NB4 (cell line): Measurements from ENCODE around the gene MAP3K15.

Source experiments
- MYC ChIP-seq: IDR thresholded peaks from 2 replicates; pipeline ENCODE4 v1.6.1; 2011; ENCODE audit warnings: low read depth, low read length
- POLR2A ChIP-seq: IDR thresholded peaks from 2 replicates; pipeline ENCODE4 v1.6.1; 2011; ENCODE audit warnings: mild to moderate bottlenecking; ENCODE audit not compliant: insufficient read length; ENCODE audit errors: extremely low read depth
- TF ChIP-seq, protein P1 (sequence below): IDR thresholded peaks from one replicate; pipeline ENCODE4 v1.5.1; 2012; ENCODE audit warnings: low read depth, low read length
- TF ChIP-seq, protein P2 (sequence below): IDR thresholded peaks from 2 replicates; pipeline ENCODE4 v1.6.1; 2011; ENCODE audit warnings: low read depth, low read length

DNA sequence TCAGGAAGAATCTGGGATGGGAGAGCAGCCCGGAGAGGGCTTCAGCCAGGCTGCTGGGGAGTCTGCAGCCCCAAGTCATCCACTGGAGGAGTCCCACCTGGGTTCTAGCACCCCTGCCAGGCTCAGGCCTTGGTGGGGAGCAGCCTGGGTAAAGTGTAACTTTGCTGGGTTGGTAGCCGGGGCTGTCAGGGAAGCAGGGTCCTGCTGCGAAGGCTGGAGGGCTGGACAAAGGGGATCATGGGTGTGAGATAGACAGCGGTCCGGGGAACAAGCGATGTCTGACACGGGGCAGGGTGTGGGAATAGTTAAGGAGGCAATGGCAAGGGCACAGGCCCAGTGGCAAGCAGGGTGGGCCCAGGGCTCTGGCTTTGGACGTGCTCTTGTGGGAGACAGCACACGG lies 134.0 kb downstream of the MAP3K15 start:
- TF ChIP-seq POLR2A: no peak
- TF ChIP-seq, protein P1, sequence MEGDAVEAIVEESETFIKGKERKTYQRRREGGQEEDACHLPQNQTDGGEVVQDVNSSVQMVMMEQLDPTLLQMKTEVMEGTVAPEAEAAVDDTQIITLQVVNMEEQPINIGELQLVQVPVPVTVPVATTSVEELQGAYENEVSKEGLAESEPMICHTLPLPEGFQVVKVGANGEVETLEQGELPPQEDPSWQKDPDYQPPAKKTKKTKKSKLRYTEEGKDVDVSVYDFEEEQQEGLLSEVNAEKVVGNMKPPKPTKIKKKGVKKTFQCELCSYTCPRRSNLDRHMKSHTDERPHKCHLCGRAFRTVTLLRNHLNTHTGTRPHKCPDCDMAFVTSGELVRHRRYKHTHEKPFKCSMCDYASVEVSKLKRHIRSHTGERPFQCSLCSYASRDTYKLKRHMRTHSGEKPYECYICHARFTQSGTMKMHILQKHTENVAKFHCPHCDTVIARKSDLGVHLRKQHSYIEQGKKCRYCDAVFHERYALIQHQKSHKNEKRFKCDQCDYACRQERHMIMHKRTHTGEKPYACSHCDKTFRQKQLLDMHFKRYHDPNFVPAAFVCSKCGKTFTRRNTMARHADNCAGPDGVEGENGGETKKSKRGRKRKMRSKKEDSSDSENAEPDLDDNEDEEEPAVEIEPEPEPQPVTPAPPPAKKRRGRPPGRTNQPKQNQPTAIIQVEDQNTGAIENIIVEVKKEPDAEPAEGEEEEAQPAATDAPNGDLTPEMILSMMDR: no peak
- TF ChIP-seq, protein P2, sequence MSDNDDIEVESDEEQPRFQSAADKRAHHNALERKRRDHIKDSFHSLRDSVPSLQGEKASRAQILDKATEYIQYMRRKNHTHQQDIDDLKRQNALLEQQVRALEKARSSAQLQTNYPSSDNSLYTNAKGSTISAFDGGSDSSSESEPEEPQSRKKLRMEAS: no peak
- TF ChIP-seq MYC: no peak
